GM23338 (cell line): ENCODE measurements around the gene SOWAHA. TPM values are rescaled to one million over a fixed set of nuclear protein-coding genes. Genes with fewer than 3 reads are reported as not detected.

Source experiments
- ATAC-seq: fragments of 200-7000 bp; cut with Tn5 transposase; 3 replicates; pipeline ENCODE4 v1.9.1; 2020
- DNase-seq: peaks from one replicate; pipeline ENCODE4 v3.0.0-alpha.2; 2015; ENCODE audit warnings: low spot score
- H2AFZ ChIP-seq: fragments of 200-600 bp; sonication (generic); 2 replicates; pipeline ENCODE4 v1.8.0; 2016; ENCODE audit warnings: antibody characterized with exemption, mild to moderate bottlenecking, moderate library complexity
- H3F3A ChIP-seq: fragments of 200-600 bp; sonication (generic); replicated peaks from 2 replicates; pipeline ENCODE4 v1.8.0; 2017; ENCODE audit warnings: antibody characterized with exemption, mixed run types, low read depth
- H3K27ac ChIP-seq: fragments of 200-600 bp; sonication (generic); 2 replicates; pipeline ENCODE4 v1.6.1; 2016; ENCODE audit warnings: low read depth
- H3K27me3 ChIP-seq: fragments of 200-600 bp; sonication (generic); 2 replicates; pipeline ENCODE4 v1.8.0; 2016; ENCODE audit warnings: mild to moderate bottlenecking, mixed run types, moderate library complexity; ENCODE audit not compliant: insufficient read depth
- H3K36me3 ChIP-seq: fragments of 200-600 bp; sonication (generic); 2 replicates; pipeline ENCODE4 v1.8.0; 2016; ENCODE audit warnings: mild to moderate bottlenecking; ENCODE audit not compliant: insufficient read depth
- H3K4me1 ChIP-seq: fragments of 200-600 bp; sonication (generic); 2 replicates; pipeline ENCODE4 v1.8.0; 2016; ENCODE audit warnings: mild to moderate bottlenecking, moderate library complexity; ENCODE audit not compliant: insufficient read depth
- H3K4me2 ChIP-seq: fragments of 200-600 bp; sonication (generic); 2 replicates; pipeline ENCODE4 v1.7.1; 2017; ENCODE audit warnings: mixed run types
- H3K4me3 ChIP-seq: fragments of 200-600 bp; sonication (generic); 2 replicates; pipeline ENCODE4 v1.6.1; 2016; ENCODE audit warnings: mixed run types
- H3K79me2 ChIP-seq: fragments of 200-600 bp; sonication (generic); replicated peaks from 2 replicates; pipeline ENCODE4 v1.8.0; 2017; ENCODE audit warnings: mild to moderate bottlenecking; ENCODE audit not compliant: insufficient read depth
- H3K9me2 ChIP-seq: fragments of 200-600 bp; sonication (generic); 2 replicates; pipeline ENCODE4 v1.8.0; 2017; ENCODE audit not compliant: insufficient read depth
- H4K20me1 ChIP-seq: fragments of 200-600 bp; sonication (generic); replicated peaks from 2 replicates; pipeline ENCODE4 v1.8.0; 2017; ENCODE audit warnings: mild to moderate bottlenecking; ENCODE audit not compliant: insufficient read depth
- H3K27ac Mint-ChIP-seq: 2 replicates; pipeline ENCODE4 v1.8.0; 2020; ENCODE audit warnings: inconsistent platforms, mild to moderate bottlenecking, moderate library complexity, mixed read lengths
- H3K27me3 Mint-ChIP-seq: 3 replicates; pipeline ENCODE4 v1.8.0; 2022; ENCODE audit warnings: low read depth, mild to moderate bottlenecking, moderate library complexity, mixed read lengths, inconsistent platforms; ENCODE audit not compliant: insufficient read depth, poor library complexity
- H3K36me3 Mint-ChIP-seq: 3 replicates; pipeline ENCODE4 v1.8.0; 2021; ENCODE audit warnings: low read depth, mild to moderate bottlenecking, inconsistent platforms, moderate library complexity, mixed read lengths
- H3K4me1 Mint-ChIP-seq: 3 replicates; pipeline ENCODE4 v1.8.0; 2020; ENCODE audit warnings: mild to moderate bottlenecking, inconsistent platforms, mixed read lengths
- H3K4me3 Mint-ChIP-seq: 3 replicates; pipeline ENCODE4 v1.8.0; 2021; ENCODE audit warnings: moderate library complexity, mild to moderate bottlenecking, inconsistent platforms, mixed read lengths
- H3K9me3 Mint-ChIP-seq: 3 replicates; pipeline ENCODE4 v1.8.0; 2020; ENCODE audit warnings: moderate library complexity, mild to moderate bottlenecking, inconsistent platforms, mixed read lengths
- CREB1 ChIP-seq: fragments of 250-450 bp; sonication (Bioruptor Pico); IDR thresholded peaks from 2 replicates; pipeline ENCODE4 v1.5.0; 2020; ENCODE audit warnings: low read depth, mild to moderate bottlenecking, moderate library complexity
- CTCF ChIP-seq, 2 experiments: fragments of 200-600 bp in 1 of 2; sonication (generic) in 1 of 2; conservative IDR thresholded peaks; 2 replicates each; pipeline versions ENCODE4 v1.5.1 to v1.6.1; 2016 to 2017; ENCODE audit warnings: antibody characterized with exemption in 2 of 2, low read depth in 2 of 2, mild to moderate bottlenecking in 2 of 2, moderate library complexity in 1 of 2
- EZH2 ChIP-seq: fragments of 200-600 bp; sonication (generic); IDR thresholded peaks from one replicate; pipeline ENCODE4 v1.8.0; 2017; ENCODE audit warnings: antibody characterized with exemption, mild to moderate bottlenecking, low read depth; ENCODE audit not compliant: unreplicated experiment
- EZH2phosphoT487 ChIP-seq: fragments of 200-600 bp; sonication (generic); IDR thresholded peaks from one replicate; pipeline ENCODE4 v1.8.1; 2018; ENCODE audit warnings: antibody characterized with exemption; ENCODE audit not compliant: unreplicated experiment
- JUNB ChIP-seq: IDR thresholded peaks from one replicate; pipeline ENCODE4 v1.6.1; 2016; ENCODE audit warnings: antibody characterized with exemption; ENCODE audit not compliant: unreplicated experiment
- POLR2AphosphoS5 ChIP-seq: IDR thresholded peaks from 2 replicates; pipeline ENCODE4 v1.6.1; 2016; ENCODE audit warnings: antibody characterized with exemption, low read depth
- REST ChIP-seq: IDR thresholded peaks from one replicate; pipeline ENCODE4 v1.6.1; 2018; ENCODE audit warnings: antibody characterized with exemption; ENCODE audit not compliant: unreplicated experiment
- STAT1 ChIP-seq: IDR thresholded peaks from one replicate; pipeline ENCODE4 v1.6.1; 2016; ENCODE audit warnings: antibody characterized with exemption; ENCODE audit not compliant: unreplicated experiment
- ZNF331 ChIP-seq: fragments of 250-450 bp; sonication (Bioruptor Pico); IDR thresholded peaks from 2 replicates; pipeline ENCODE4 v1.5.0; 2020; ENCODE audit warnings: low read depth, mild to moderate bottlenecking, moderate library complexity
- ZNF462 ChIP-seq: fragments of 250-450 bp; sonication (Bioruptor Pico); IDR thresholded peaks from 2 replicates; pipeline ENCODE4 v1.5.0; 2020; ENCODE audit warnings: mild to moderate bottlenecking, moderate library complexity
- polyA plus RNA-seq: library from polyadenylated mRNA; unstranded; fragments of >200 nt; fragmentation: Nextera tagmentation; extraction: Ambion mirVana; gene quantifications from 2 replicates; pipeline ENCODE4 v1.2.1, GENCODE V29; 2016
- total RNA-seq: library from RNA; depleted of rRNA; stranded (reverse); fragments of >200 nt; shearing (Covaris generic); gene quantifications from 2 replicates; pipeline ENCODE4 v1.2.3, GENCODE V29; 2014

Gene SOWAHA
- total and polyA plus RNA-seq, 2 experiments from 2014 or later = 0.18 to 0.52 TPM

DNA sequence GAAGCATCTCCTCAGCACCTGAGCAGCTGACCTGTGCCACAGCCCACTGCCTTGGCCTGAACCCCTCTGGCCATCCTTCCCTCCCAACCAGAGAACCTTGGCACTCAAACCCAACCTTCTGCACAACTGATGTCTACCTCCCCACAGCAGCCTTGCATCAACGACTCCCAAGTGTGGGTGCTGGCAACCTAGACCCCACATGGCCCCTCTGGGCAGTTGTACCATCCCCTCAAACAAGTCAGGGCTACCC lies 46.4 kb upstream of the SOWAHA start:
- no peaks in the 10 kb centered on the region for H4K20me1 ChIP-seq
- no peaks in the 10 kb centered on the region; the same call in 1 of the 2 replicates for H3K9me2 ChIP-seq
- H3K4me1 ChIP-seq = peaks cover 7% of the 10 kb centered on the region; the same call in 1 of the 2 replicates
- H3K4me2 ChIP-seq = no peak overlapping the region
- peaks cover 15% of the 10 kb centered on the region; the same call in 1 of the 3 replicates for H3K36me3 Mint-ChIP-seq
- no peak overlapping the region for H3K27ac ChIP-seq
- no peak overlapping the region for H3K27ac Mint-ChIP-seq
- 0 out of 2 replicates have a peak, but pooled peaks cover 4% of the 10 kb centered on the region for H3K79me2 ChIP-seq
- no peak overlapping the region for H3K4me3 ChIP-seq
- no peak overlapping the region for H2AFZ ChIP-seq
- no peaks in the 10 kb centered on the region for H3F3A ChIP-seq
- TF ChIP-seq ZNF331 (CRISPR knock-in tag) = no peak
- ATAC-seq (no peak), DNase-seq (no peak)
- peaks cover 10% of the 10 kb centered on the region for H3K27me3 Mint-ChIP-seq
- no peaks in the 10 kb centered on the region for H3K36me3 ChIP-seq
- peaks cover 9% of the 10 kb centered on the region; the same call in 2 of the 3 replicates for H3K4me1 Mint-ChIP-seq
- H3K4me3 Mint-ChIP-seq = no peak overlapping the region
- no peaks in the 10 kb centered on the region for H3K9me3 Mint-ChIP-seq
- no peaks in the 10 kb centered on the region for H3K27me3 ChIP-seq

DNA sequence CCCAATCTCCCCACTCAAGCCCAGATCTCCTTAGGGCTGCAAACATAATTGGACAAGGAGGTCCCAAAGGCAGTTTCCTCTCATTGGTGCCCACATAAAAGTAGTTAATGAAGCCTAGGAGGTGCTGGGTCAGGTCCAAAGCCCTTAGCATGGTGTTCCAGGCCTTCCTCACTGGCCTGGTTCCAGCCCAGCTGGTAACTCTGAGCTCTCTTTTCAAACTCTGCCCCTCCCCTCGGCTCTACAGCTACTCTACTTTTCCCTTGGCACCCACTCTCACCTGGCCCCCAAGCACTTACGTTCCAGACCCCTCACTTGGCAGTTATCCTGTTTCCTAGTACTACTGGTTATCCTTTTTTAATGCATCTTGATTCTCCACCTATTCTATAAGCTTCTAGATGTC lies 46.0 kb upstream of the SOWAHA start:
- H3K4me3 ChIP-seq = no peak overlapping the region
- H3K9me3 Mint-ChIP-seq = no peaks in the 10 kb centered on the region
- no peaks in the 10 kb centered on the region for H4K20me1 ChIP-seq
- 0 out of 2 replicates have a peak, but pooled peaks cover 4% of the 10 kb centered on the region for H3K79me2 ChIP-seq
- no peak overlapping the region for H3K4me2 ChIP-seq
- no peak overlapping the region for H3K27ac ChIP-seq
- no peak for ATAC-seq
- H3K4me3 Mint-ChIP-seq = no peak overlapping the region
- H3F3A ChIP-seq = no peaks in the 10 kb centered on the region
- H3K36me3 ChIP-seq = no peaks in the 10 kb centered on the region
- no peak overlapping the region for H3K27ac Mint-ChIP-seq
- no peak for DNase-seq
- H3K27me3 Mint-ChIP-seq = peaks cover 11% of the 10 kb centered on the region
- peaks cover 7% of the 10 kb centered on the region; the same call in 1 of the 2 replicates for H3K4me1 ChIP-seq
- peaks cover 13% of the 10 kb centered on the region for H3K4me1 Mint-ChIP-seq
- peaks cover 2% of the 10 kb centered on the region; the same call in 1 of the 2 replicates for H3K9me2 ChIP-seq
- H3K27me3 ChIP-seq = no peaks in the 10 kb centered on the region
- no peak overlapping the region for H2AFZ ChIP-seq
- H3K36me3 Mint-ChIP-seq = peaks cover 15% of the 10 kb centered on the region; the same call in 1 of the 3 replicates
- TF ChIP-seq STAT1 = no peak
- TF ChIP-seq EZH2phosphoT487 = no peak
- no peak for TF ChIP-seq CREB1 (CRISPR knock-in tag)
- TF ChIP-seq REST = no peak
- TF ChIP-seq POLR2AphosphoS5 = no peak
- TF ChIP-seq ZNF462 (CRISPR knock-in tag) = no peak
- no peak for TF ChIP-seq JUNB
- no peak for TF ChIP-seq EZH2
- TF ChIP-seq ZNF331 (CRISPR knock-in tag) = no peak
- TF ChIP-seq CTCF (conservative IDR thresholded peaks at IDR 0.05; ENCODE audit: low read depth in 2 of 2) = no peak
